HEK293 (cell line): Measurements from ENCODE around the gene SMC1B.

ENCODE experiments used
- CTCF ChIP-seq: fragments of 450-650 bp; formaldehyde crosslinking; IDR thresholded peaks from 2 replicates; pipeline ENCODE4 v1.5.1; 2016; ENCODE audit warnings: missing biosample characterization, missing genetic modification characterization
- ZNF155 ChIP-seq: fragments of 450-650 bp; formaldehyde crosslinking; IDR thresholded peaks from 2 replicates; pipeline ENCODE4 v1.5.1; 2016; ENCODE audit warnings: missing biosample characterization, missing genetic modification characterization
- ZNF2 ChIP-seq: fragments of 450-650 bp; formaldehyde crosslinking; IDR thresholded peaks from 2 replicates; pipeline ENCODE4 v1.5.1; 2016; ENCODE audit warnings: missing biosample characterization, missing genetic modification characterization
- ZNF274 ChIP-seq, 2 experiments: fragments of 200-500 bp in 1 of 2; fragments of 450-650 bp in 1 of 2; sonication (Bioruptor generic) in 1 of 2; formaldehyde crosslinking in 1 of 2; IDR thresholded peaks; 2 replicates each; pipeline versions ENCODE4 v1.5.1 to v1.6.1; 2014 to 2016; ENCODE audit warnings: borderline replicate concordance in 1 of 2, inconsistent platforms in 1 of 2, low read length in 1 of 2, missing biosample characterization in 1 of 2, missing genetic modification characterization in 1 of 2
- ZNF335 ChIP-seq: fragments of 450-650 bp; formaldehyde crosslinking; conservative IDR thresholded peaks from 2 replicates; pipeline ENCODE4 v1.5.1; 2016; ENCODE audit warnings: missing biosample characterization, missing genetic modification characterization
- ZNF350 ChIP-seq: fragments of 450-650 bp; formaldehyde crosslinking; IDR thresholded peaks from 2 replicates; pipeline ENCODE4 v1.5.0; 2017; ENCODE audit warnings: missing biosample characterization, mild to moderate bottlenecking, missing genetic modification characterization
- ZNF426 ChIP-seq: fragments of 450-650 bp; formaldehyde crosslinking; IDR thresholded peaks from 2 replicates; pipeline ENCODE4 v1.5.1; 2017; ENCODE audit warnings: missing biosample characterization, missing genetic modification characterization, mild to moderate bottlenecking, inconsistent platforms, moderate library complexity
- TF ChIP-seq, protein P1 (sequence below): fragments of 450-650 bp; formaldehyde crosslinking; IDR thresholded peaks from 2 replicates; pipeline ENCODE4 v1.5.1; 2016; ENCODE audit warnings: missing biosample characterization, missing genetic modification characterization

- TF ChIP-seq ZNF2 (tag by site-specific recombination) (peak; percentile 65), CTCF (tag by site-specific recombination) (peak; percentile 95), ZNF274 (IDR thresholded peaks at IDR 0.05; ENCODE audit: low read length) (no peak), ZNF274 (tag by site-specific recombination; IDR thresholded peaks at IDR 0.05; ENCODE audit: borderline replicate concordance) (no peak), ZNF155 (no peak), ZNF350 (tag by site-specific recombination) (no peak), ZNF426 (tag by site-specific recombination) (no peak), ZNF335 (tag by site-specific recombination) (no peak; the same call in 1 of the 2 replicates)
- TF ChIP-seq, protein P1, sequence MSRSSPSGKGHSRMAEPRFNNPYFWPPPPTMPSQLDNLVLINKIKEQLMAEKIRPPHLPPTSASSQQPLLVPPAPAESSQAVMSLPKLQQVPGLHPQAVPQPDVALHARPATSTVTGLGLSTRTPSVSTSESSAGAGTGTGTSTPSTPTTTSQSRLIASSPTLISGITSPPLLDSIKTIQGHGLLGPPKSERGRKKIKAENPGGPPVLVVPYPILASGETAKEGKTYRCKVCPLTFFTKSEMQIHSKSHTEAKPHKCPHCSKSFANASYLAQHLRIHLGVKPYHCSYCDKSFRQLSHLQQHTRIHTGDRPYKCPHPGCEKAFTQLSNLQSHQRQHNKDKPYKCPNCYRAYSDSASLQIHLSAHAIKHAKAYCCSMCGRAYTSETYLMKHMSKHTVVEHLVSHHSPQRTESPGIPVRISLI: peak; percentile 89
Measured at GRCh38 chr22:45435544-45436139, 22.2 kb upstream of the SMC1B start.
